Measurements from ENCODE around the gene ATP8A2.
"Not testable (repeated sequence)": the region's sequence is repeated elsewhere in the genome, so short reads cannot be mapped to it uniquely, and the experiment has no call there.

The ATP8A2 gene

GRCh38 chr13:25772534-25772933 is 400.8 kb downstream of the ATP8A2 start:
- DNase-seq = not testable (repeated sequence)

DNA sequence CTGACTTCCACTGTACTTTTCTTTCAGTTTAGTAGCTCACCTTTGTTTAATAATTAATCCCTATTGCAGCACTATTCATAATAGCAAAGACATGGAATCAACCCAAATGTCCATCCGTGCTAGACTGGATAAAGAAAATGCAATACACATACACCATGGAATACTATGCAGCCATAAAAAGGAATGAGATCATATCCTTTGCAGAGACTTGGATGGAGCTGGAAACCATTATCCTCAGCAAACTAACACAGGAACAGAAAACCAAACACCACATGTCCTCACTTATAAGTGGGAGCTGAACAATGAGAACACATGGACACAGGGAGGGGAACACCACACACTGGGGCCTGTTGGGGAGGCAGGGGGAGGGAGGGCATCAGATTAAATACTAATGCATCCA is 402.3 kb downstream of the ATP8A2 start:
- DNase-seq = not testable (repeated sequence)

DNA sequence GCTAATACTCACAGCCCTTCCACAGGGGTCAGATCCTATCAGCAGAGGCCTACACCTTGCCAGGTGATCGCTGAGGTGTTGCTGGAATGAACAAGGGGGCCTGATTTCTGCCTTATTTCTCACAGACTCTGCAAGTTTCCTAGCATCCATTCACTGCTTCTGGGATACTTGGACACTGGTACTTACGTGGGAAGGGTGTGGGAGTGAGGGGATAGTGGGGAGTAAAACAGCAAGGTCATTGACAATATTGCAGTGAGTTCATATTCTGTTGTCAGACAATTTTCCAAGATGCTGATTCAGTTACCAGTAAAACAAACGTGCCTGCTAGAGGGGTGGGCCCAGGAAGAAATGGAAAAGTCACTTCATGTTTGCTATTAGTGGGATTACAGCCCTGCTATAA is 403.5 kb downstream of the ATP8A2 start:
- no peak for DNase-seq

DNA sequence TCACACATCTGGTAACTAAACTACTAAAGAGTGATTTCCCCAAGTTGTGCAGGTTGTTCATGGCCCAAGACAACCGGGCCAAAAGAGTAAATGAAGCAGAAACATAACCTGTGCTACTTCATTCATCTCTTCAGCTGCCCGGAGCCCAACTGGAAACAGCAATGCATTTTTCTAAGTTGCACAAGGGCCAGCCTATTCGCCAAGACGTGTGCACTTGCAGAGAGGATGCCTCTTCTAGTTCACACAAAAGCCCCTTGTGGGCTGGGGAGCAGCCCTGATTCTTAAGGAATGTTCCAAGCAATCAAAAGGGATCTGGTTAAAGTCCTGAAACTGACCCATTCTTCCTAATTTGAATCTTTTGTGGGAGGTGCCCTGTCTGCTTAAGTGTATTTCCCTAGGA is 404.2 kb downstream of the ATP8A2 start:
- DNase-seq = no peak

DNA sequence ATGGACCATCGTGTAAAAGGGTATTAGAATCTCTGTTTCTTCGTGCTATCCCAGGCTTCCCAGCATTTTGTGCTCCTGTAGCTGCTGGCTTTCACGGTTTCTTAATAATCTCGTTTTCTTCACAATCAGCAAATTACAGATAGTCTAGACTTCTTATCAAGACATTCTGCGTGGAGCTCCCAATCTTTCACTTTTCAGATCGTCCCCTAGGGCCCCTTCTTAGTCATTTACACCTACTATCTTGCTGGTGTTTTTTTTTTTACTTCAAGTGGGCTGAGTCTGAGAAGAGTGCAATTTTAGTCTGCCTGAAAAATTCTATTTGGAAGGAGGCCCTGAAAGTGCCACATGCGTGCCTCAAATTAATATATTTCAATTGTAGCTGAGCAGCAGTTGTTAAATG is 404.9 kb downstream of the ATP8A2 start:
- DNase-seq = no peak

GRCh38 chr13:25777509-25777908 is 405.7 kb downstream of the ATP8A2 start:
- no peak for DNase-seq

- no peak for DNase-seq
Measured at GRCh38 chr13:25778365-25778764, 406.6 kb downstream of the ATP8A2 start.

DNA sequence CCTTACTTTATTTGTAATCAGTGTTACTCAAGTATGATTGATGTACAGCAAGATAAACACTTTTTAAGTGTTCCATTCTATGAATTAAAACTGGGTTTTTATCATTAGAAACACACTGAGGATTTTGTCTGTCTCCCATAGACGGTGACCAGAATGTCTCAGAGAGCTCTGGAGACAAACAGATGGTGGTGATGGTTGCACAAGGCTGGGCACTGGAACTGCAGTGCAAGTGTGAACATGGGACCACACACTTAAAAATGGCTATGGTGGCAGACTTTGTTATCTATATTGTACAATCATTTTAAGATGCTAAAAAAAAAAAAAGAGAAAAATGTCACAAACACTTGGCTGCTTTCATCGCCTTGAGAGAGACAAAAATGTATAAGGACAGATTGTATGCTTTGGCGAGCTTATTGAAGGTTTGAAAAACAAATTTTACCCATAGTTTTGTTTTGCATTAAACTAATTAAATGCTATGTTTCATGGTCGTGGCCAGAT is 407.1 kb downstream of the ATP8A2 start:
- DNase-seq = no peak

- DNase-seq = no peak
Measured at GRCh38 chr13:25783076-25783475, 411.3 kb downstream of the ATP8A2 start.

- DNase-seq = no peak
Measured at GRCh38 chr13:25783601-25784024, 411.8 kb downstream of the ATP8A2 start.

DNA sequence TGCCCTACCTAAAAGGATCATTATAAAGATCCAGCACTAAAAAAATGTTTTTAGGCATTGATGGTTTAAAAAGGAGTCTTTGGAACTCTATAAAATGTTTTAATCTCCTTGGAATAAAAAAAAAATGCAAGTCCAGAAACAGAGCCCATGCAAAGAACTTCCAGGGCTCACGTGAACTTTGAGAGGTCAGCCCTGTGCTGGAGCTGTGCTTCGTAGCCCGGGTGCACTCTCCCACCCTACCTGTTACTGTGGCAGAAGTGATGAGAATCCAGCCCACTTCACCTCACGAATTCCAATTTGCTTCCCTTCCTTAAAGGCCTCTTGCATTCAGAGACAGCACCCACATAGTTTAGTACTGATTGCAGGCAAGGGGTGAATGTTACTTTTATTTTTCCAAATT is 412.3 kb downstream of the ATP8A2 start:
- no peak for DNase-seq

DNA sequence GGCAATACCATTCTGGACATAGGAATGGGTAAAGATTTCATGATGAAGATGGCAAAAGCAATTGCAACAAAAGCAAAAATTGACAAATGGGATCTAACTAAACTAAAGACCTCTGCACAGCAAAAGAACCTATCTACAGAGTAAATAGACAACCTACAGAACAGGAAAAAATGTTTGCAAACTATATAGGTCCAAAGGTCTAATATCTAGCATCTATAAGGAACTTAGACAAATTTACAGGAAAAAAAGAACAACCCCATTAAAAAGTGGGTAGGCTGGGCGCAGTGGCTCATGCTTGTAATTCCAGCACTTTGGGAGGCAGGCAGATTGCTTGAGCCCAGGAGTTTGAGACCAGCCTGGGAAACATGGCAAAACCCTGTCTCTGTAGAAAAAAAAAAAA is 418.4 kb downstream of the ATP8A2 start:
- not testable (repeated sequence) for DNase-seq

DNA sequence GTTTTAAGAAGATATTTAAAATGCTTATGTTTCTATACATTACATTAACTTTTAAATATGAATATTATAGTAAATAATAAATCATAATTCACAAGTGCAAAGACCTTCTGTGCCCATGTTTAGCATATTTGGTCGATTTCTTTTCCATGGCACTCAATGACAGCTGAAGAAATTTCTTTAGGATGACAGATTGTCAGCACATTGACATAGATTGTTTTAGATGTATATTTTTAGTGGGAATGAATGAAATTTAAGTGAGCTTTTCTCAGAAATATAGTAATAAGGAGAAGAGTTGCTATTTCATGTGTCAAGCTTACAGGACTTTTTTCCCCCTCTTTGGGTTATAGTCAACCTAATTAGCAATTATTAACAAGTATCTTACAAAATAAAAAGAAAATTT is 423.5 kb downstream of the ATP8A2 start:
- no peak for DNase-seq

GRCh38 chr13:25796474-25796873 is 424.7 kb downstream of the ATP8A2 start:
- no peak for DNase-seq

GRCh38 chr13:25798998-25799397 is 427.2 kb downstream of the ATP8A2 start:
- DNase-seq = no peak

GRCh38 chr13:25800523-25800922 is 428.7 kb downstream of the ATP8A2 start:
- DNase-seq = no peak

- DNase-seq = no peak
Measured at GRCh38 chr13:25802579-25802978, 430.8 kb downstream of the ATP8A2 start.

DNA sequence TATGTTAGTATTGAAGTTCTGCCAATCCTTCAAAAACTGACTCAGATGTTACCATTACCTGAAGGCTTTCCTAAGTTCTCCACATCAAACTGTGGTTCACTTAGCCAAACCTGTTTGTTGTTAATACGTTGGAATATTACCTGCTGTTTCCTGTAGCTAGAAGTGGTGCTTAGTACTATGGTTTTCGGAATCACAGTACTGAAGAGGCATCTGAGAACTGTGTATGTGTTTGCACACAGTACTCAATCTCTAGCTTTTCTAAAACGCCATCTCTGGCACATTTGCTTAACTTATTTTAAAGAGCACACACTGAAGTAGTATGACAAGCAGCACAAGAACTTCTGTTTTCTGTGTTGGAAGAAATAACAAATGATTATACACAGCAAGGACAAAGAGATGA is 431.9 kb downstream of the ATP8A2 start:
- no peak for DNase-seq

DNA sequence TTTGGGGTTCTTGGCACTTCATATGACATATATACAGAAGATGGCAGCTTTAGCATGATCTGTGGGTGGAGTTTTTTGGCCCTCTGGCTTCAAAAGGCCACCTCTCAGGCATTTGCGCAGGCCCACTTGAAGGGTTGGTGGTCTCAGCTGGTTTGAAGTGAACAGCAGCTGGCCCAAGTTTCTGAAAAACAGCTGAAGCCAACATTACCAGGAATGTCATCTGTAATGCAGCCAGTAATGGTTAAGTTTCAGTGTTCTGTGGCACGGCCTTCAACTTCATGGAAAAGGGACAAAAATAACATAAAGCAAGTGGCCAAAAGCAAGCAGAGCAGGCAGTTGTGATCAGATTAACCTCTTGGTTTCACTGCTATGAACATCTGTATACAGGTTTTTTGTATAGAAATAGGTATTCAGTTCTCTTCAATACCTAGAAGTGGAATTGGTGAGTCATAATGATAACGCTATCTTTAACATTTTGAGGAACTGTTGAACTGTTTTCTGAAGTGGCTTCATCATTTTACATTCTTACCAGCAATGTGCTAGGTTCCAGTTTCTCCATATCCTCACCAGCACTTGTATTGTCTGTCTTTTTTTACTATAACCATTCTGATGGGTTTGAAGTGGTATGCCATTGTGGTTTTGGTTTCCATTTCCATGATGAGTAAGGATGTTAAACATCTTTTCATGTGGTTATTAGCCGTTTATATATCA is 434.6 kb downstream of the ATP8A2 start:
- no peak for DNase-seq

- no peak for DNase-seq
Measured at GRCh38 chr13:25807562-25807961, 435.8 kb downstream of the ATP8A2 start.

GRCh38 chr13:25811506-25811905 is 439.7 kb downstream of the ATP8A2 start:
- DNase-seq = no peak

- no peak for DNase-seq
Measured at GRCh38 chr13:25816239-25816638, 444.5 kb downstream of the ATP8A2 start.

DNA sequence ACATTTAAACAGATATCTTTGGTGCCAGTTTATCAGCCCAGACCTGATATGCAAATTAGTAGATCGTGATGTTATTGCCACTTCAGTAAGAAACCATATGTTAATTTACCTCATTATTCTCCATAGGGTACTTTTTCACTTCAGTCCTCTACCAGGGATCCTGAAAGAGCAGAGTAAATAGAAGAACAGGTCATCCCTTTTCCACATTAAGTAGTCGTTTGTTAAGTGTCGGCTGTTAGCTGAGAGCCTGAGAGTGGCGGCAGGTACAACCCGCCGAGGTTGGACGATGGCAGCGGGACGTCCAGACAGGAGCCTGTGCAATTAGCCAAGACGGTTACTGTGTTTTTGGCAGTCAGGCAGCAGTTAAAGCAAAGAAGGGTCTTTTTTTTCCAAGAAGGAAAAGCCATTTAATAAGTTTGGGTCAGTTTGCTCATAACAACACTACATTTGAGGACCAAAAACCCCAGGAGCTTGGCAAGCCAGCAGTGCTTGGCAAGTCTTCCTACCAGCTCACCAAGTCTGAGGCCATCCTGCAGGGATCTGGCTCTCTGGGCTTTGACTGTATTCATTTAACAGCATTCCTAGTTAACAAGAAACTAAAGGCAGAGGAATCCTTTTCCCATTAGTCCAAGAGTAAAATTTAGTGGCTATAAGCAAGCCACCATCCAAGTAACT is 448.2 kb downstream of the ATP8A2 start:
- DNase-seq = no peak

GRCh38 chr13:25821776-25822175 is 450.0 kb downstream of the ATP8A2 start:
- no peak for DNase-seq

DNA sequence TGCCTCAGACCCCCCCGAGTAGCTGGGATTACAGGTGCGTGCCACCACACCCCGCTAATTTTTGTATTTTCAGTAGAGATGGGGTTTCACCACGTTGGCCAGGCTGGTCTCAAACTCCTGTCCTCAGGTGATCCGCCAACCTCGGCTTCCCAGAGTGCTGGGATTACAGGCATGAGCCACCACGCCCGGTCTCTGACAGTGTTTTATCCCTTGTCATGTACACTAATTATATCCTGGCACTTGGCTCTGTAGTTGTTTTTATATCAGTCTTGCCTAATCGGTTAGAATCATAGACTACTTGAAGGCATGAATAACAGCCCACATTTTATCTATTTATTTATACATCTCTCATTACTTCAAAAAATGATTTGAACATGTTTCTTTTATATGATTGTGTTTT is 455.4 kb downstream of the ATP8A2 start:
- DNase-seq = not testable (repeated sequence)

Data from stimulated activated CD4-positive, alpha-beta T cell treated with anti-CD3 and anti-CD28 coated beads, Interleukin-4, amount 100 ng/mL, for 24 hours (primary cell).